HG03520 (cell line): Measurements from ENCODE around the gene RNPEPL1.
"Not testable (repeated sequence)": the region's sequence is repeated elsewhere in the genome, so short reads cannot be mapped to it uniquely, and the experiment has no call there.

Experiments used
- ATAC-seq: cut with Tn5 transposase; IDR thresholded peaks from one replicate; pipeline ENCODE4 v1.9.1; 2021; ENCODE audit warnings: mild to moderate bottlenecking, moderate library complexity; ENCODE audit not compliant: unreplicated experiment

The RNPEPL1 gene

GRCh38 chr2:240538031-240538780 lies 30.1 kb upstream of the RNPEPL1 start:
- ATAC-seq = no peak

DNA sequence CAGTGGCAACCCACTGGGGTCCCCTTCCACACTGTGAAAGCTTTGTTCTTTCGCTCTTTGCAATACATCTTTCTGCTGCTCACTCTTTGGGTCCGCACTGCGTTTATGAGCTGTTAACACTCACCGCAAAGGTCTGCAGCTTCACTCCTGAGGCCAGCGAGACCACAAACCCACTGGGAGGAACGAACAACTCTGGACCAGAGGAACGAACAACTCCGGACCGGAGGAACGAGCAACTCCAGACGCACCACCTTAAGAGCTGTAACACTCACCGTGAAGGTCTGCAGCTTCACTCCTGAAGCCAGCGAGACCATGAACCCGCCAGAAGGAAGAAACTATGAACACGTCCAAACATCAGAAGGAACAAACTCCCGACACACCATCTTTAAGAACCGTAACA lies 29.2 kb upstream of the RNPEPL1 start:
- ATAC-seq = not testable (repeated sequence)

DNA sequence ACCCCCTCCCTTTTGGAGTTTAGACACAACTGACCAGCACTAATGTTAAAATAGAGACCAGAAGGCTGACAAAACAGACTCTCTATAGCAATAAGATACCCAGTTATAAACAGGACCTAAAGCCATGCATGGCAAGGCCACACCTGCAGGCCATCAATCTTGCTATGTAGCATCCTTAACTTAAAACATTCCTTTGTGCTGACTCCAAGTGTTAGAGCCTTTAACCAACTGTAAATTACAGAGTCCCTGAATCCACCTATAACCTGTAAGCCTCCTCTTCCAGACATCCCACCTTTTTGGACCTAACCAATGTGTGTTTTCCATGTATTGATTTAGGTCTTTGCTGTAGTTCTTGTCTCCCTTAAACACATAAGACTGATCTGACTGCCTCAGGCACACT lies 28.4 kb upstream of the RNPEPL1 start:
- ATAC-seq = no peak

DNA sequence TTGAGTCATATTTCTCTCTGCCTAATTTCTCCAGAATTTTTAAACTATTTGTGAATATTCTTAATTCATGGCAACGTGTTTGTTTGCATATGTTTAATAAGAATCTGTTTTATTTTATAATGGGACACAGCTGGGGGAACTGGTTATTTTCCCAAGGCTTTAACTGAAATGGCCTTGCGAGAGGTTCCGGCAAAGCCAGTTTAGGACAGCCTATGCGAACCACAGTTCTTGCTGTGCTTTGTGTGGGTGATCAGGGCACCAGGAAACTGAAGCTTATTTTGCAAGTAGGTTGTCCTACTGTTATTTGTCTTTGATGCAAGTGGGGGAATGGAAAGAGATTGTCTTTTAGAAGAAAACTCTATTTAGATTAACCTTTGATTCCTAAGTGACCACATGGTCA lies 17.0 kb upstream of the RNPEPL1 start:
- no peak for ATAC-seq

DNA sequence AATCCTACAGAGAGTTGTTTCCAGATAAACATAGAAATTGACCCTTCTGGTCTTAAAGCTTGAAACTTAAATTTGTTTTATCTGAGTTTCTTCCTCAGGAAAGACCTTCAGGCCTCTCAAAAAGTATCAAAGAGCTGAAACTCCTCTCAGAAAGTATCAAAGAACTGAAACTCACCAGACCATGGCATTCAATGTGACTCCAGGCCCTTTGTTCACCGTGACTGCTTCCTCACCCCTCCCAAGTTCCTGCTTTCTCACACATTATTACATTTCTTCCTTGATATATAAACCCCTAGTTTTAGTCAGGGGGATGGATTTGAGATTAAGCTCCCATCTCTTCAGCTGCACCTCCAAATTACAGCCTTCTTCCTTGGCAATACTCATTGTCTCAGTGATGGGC lies 16.5 kb upstream of the RNPEPL1 start:
- ATAC-seq = no peak

DNA sequence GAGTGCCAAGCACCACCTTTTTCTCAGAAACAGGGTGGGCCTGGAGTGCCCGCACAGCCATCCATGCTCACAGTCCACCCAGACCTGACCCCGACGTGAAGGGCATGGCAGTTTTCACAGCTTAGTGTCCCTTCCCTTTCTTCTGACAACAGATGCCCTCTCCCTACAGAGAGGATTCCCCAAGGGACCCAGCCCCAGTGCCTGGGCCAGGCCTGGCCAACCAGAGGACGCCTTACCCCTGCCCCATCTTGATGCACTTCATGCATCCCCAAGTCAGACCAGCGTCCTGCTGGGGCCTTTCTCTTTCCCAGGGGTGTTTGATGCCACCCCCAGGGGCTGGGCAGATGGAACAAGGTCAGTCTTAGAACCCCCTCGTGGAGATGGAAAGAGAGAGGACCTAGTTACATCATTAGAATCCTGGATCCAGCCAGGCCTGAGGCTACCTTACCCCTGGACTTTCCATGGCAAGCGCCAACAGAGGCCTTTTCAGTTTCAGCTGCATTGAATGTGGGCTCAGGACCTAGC lies 14.3 kb upstream of the RNPEPL1 start:
- no peak for ATAC-seq

DNA sequence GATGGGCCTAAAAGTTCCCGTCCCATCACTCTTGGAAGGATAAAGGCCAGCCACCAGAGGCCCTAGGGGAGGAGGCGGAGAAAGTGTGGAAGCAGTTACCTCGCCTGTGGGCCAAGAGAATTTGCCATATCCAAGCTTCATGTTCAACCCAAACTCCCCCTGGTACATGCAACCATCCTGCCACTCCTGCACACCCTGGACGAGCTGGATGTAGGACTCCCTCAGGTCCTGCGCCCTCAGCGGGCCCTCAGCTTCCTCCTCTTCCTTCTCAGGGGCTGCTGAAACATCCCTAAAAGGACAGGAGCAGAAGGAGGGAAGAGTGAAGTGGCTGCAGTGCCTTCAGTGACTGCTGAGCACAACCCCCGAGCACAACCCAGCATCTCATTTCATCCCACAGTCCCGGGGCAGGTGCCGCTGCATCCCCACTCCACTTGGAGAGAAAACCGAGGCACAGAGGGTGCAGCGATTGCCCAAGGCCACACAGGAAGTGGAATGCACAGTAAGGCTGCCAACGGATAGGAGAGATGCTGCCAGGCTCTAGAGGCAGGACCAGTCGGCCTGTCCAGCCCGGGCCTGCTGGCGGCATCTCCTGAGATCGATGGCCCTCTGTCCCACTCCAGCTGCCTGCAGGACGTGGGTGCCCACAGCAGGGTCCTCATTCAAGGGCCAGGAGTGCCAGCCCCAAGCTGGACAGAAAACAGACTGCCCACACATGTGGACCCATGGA lies 13.4 kb upstream of the RNPEPL1 start:
- no peak for ATAC-seq

GRCh38 chr2:240555541-240556250 lies 12.6 kb upstream of the RNPEPL1 start:
- no peak for ATAC-seq

DNA sequence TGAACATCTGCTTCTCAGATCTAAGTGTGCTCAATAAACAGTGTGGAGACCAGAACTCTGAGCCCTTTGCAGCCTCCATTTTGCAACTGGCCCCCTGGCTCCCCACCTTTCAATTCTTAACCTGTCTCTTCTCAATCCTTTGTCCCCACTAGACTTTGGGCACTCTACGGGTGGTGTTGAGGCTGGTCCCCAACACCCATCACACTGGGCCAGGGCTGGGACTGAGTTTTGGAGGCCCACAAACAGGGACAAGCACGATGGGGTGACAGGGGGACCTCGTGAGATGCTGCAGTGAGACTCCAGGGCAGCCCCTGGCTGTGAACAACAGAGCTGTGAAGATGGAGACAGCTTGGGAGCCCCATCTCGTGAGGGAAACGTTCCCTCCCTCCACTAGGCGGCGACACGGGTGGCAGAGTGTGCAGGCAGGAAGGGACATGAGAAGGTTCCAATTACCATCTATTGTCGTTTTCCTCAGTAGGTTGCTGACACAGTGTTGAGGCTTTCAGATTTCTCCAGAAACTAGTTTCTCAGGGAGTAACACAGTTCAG lies 11.7 kb upstream of the RNPEPL1 start:
- ATAC-seq = no peak

- ATAC-seq = no peak
Observed at GRCh38 chr2:240557101-240557751, 11.1 kb upstream of the RNPEPL1 start.

- ATAC-seq = no peak
Observed at GRCh38 chr2:240557808-240558207, 10.5 kb upstream of the RNPEPL1 start, which contains the start of gene ANKMY1. TSS of gene ANKMY1 (minus strand) at chr2:240557988. CDS start at chr2:240557335, 653 bp downstream.

DNA sequence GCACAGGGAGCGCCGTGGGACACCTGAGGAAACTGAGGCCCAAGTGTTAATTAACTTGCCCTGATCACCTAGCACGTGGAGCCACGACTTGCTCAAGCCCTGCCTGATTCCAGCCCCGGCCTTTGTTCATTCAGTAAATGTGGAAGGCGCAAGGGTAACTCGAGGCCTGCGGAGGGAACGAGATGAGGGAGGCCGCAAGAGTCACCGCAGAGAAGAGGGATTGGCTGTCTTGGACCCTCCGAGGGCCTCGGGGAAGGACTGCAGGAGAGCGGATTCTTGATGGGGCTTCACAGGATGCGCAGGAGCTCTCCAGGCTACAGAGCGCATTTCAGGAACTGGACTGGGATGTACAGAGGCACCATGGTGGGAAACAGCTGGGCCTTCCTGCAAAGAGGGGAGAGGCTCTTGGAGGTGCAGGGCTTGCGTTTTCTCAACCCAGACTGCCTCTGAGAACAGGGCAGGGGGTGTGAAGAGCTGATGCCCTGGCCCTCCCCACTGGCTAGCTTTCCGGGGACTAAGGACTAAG lies 10.0 kb upstream of the RNPEPL1 start:
- ATAC-seq = no peak

GRCh38 chr2:240559286-240559685 lies 9.0 kb upstream of the RNPEPL1 start:
- no peak for ATAC-seq

DNA sequence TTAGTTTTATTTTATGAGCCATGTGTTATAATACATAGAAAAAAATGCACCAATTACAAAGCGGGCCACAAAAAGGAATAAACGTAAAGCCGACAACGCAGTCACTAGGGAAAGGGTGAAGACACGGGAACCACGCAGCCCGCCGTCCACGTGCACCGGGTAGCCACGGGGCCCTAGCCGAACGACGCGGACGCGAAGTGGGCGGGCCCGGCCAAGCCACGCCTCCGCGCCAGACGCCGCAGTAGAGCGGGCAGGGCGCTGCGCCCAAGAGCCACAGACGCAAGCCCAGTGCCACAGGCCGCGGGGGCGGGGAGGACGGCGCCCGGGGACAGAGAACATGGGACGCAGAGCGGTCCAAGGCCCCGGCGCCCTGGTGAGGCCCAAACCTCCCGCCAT lies 8.2 kb upstream of the RNPEPL1 start, which contains the start of gene DUSP28:
DUSP28 (plus strand) TSS at position 274 of the 396 bp plus-strand sequence. CDS start 328 bp downstream, outside the sequence.
- ATAC-seq = peak; percentile 57

- peak; percentile 41 for ATAC-seq
Observed at GRCh38 chr2:240560480-240561324, 7.6 kb upstream of the RNPEPL1 start.

GRCh38 chr2:240561325-240561971 lies 6.8 kb upstream of the RNPEPL1 start:
- no peak for ATAC-seq

DNA sequence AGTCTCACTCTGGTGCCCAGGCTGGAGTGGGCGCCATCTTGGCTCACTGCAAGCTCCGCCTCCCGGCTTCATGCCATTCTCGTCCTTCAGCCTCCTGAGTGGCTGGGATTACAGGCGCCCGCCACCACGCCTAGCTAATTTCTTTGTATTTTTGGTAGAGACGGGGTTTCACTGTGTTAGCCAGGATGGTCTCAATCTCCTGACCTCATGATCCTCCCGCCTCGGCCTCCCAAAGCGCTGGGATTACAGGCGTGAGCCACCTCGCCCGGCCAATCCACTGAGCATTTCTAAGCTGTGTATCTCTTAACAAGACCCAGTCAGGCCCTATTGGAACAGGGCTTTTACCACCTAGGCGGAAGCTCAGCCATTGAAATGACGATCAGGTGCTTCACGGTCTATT lies 5.1 kb upstream of the RNPEPL1 start:
- ATAC-seq = not testable (repeated sequence)

DNA sequence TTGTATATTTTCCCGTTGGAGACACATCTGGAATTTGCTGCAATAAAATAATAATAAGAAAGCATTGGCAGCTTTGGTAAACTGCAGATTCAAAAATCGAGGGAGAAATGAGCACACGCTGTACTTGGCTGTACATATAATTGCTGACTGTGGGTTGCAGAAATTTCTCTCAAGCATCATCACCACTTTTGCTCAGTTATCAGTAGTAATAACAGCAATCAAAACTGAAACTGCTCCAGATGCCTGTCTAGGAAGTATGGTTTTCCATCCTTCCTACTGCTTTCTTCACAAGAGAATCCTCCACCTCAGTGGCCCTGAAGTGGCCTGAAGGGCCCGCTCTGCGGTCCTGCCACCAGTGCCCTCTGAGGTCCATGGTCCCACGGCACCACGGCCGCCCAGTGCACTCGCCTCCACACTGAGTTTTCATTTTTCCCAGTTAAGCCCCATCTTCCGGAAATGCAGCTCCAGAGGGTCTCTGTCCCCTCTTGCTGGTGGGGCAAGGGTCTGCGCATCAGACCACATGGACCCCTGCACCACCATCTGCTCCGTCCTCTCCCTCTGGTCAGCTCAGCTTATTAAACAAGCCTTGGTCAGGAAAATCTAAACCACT lies 4.2 kb upstream of the RNPEPL1 start:
- no peak for ATAC-seq
